Type B pancreatic cell (in vitro differentiated cells): ENCODE measurements around the gene FGD6. TPM values are rescaled to one million over a fixed set of nuclear protein-coding genes. Genes with fewer than 3 reads are reported as not detected.

Experiments
- DNase-seq: peaks from one replicate; pipeline ENCODE4 v3.0.0; 2021; ENCODE audit warnings: mixed read lengths; ENCODE audit not compliant: unreplicated experiment; ENCODE audit errors: extremely low spot score
- H3K27ac Mint-ChIP-seq: 2 replicates; pipeline ENCODE4 v1.8.0; 2021; ENCODE audit warnings: mild to moderate bottlenecking, mixed read lengths
- H3K27me3 Mint-ChIP-seq: 2 replicates; pipeline ENCODE4 v1.8.0; 2021; ENCODE audit warnings: mixed read lengths
- H3K36me3 Mint-ChIP-seq: 2 replicates; pipeline ENCODE4 v1.8.0; 2021; ENCODE audit warnings: mixed read lengths
- H3K4me1 Mint-ChIP-seq: one replicate; pipeline ENCODE4 v1.8.0; 2021; ENCODE audit warnings: mixed read lengths; ENCODE audit not compliant: unreplicated experiment
- H3K4me3 Mint-ChIP-seq: 2 replicates; pipeline ENCODE4 v1.8.0; 2021; ENCODE audit warnings: mild to moderate bottlenecking, mixed read lengths
- H3K9me3 Mint-ChIP-seq: 2 replicates; pipeline ENCODE4 v1.8.0; 2021; ENCODE audit warnings: mixed read lengths
- CTCF ChIP-seq: fragments of 200-600 bp; sonication (generic); conservative IDR thresholded peaks from 2 replicates; pipeline ENCODE4 v1.5.0; 2021; ENCODE audit warnings: antibody characterized with exemption, mild to moderate bottlenecking
- total RNA-seq: library from RNA; stranded (reverse); gene quantifications from 2 replicates; pipeline ENCODE4 v1.2.1, GENCODE V29; 2021; ENCODE audit warnings: low replicate concordance

Gene FGD6
- total RNA-seq, 1 donor from 2014 or later, result 27.5 TPM

GRCh38 chr12:95072900-95073697 lies 144.2 kb downstream of the FGD6 start, which contains the start of gene NR2C1:
Gene NR2C1, minus strand, starts transcription at chr12:95073618. Its CDS starts 6,234 bp downstream, at chr12:95067384.
- peak; percentile 90 for DNase-seq
- Mint-ChIP-seq H3K27ac (peak within 1 kb of the TSS; percentile 86), H3K36me3 (peaks cover 5% of the 10 kb centered on the region), H3K4me3 (peak within 1 kb of the TSS; percentile 94), H3K9me3 (no peaks in the 10 kb centered on the region), H3K4me1 (peaks cover 7% of the 10 kb centered on the region), H3K27me3 (no peaks in the 10 kb centered on the region)
- no peak for TF ChIP-seq CTCF

GRCh38 chr12:95070378-95070777 lies 146.9 kb downstream of the FGD6 start:
- no peak for TF ChIP-seq CTCF
- Mint-ChIP-seq H3K4me3 (peak overlapping the region; percentile 4), H3K4me1 (peaks cover 7% of the 10 kb centered on the region), H3K27me3 (no peaks in the 10 kb centered on the region), H3K27ac (no peak overlapping the region), H3K36me3 (peaks cover 8% of the 10 kb centered on the region), H3K9me3 (no peaks in the 10 kb centered on the region)
- DNase-seq, result no peak

- Mint-ChIP-seq H3K4me3 (no peak overlapping the region), H3K4me1 (no peaks in the 10 kb centered on the region), H3K36me3 (peaks cover 16% of the 10 kb centered on the region), H3K27me3 (no peaks in the 10 kb centered on the region), H3K9me3 (no peaks in the 10 kb centered on the region), H3K27ac (no peak overlapping the region)
- DNase-seq, result no peak
- TF ChIP-seq CTCF, result no peak
Observed at GRCh38 chr12:95066091-95066855, 151.0 kb downstream of the FGD6 start.

GRCh38 chr12:95060951-95061350 lies 156.3 kb downstream of the FGD6 start:
- TF ChIP-seq CTCF, result no peak
- H3K9me3 Mint-ChIP-seq, result no peaks in the 10 kb centered on the region
- H3K27ac Mint-ChIP-seq, result no peak overlapping the region

GRCh38 chr12:95059984-95060383 lies 157.3 kb downstream of the FGD6 start:
- DNase-seq, result no peak
- no peaks in the 10 kb centered on the region for H3K9me3 Mint-ChIP-seq
- no peak for TF ChIP-seq CTCF
- no peaks in the 10 kb centered on the region for H3K27me3 Mint-ChIP-seq
- no peaks in the 10 kb centered on the region for H3K4me1 Mint-ChIP-seq
- H3K4me3 Mint-ChIP-seq, result no peak overlapping the region
- no peak overlapping the region for H3K27ac Mint-ChIP-seq
- peaks cover 14% of the 10 kb centered on the region for H3K36me3 Mint-ChIP-seq

More at GRCh38 chr12:95060951-95061350, 156.3 kb downstream of the FGD6 start:
- no peak for DNase-seq
- Mint-ChIP-seq H3K4me3 (no peak overlapping the region), H3K27me3 (no peaks in the 10 kb centered on the region), H3K36me3 (peaks cover 14% of the 10 kb centered on the region), H3K4me1 (no peaks in the 10 kb centered on the region)
